Astrocyte of the cerebellum (primary cell): Measurements from ENCODE around the gene PIGS.

ENCODE experiments used
- DNase-seq: peaks from one replicate; pipeline ENCODE4 v3.0.0-alpha.2; 2011; ENCODE audit warnings: low read depth
- H3K4me3 ChIP-seq: 2 replicates; pipeline ENCODE4 v1.5.1; 2011; ENCODE audit warnings: mild to moderate bottlenecking, low read depth, low read length, moderate library complexity
- in situ Hi-C: cut with HindIII; loops from 2 replicates; pipeline ENCODE4 v1.10.0; 2017; ENCODE audit warnings: low sequenced_read_pairs
- TF ChIP-seq, protein P1 (sequence below): IDR thresholded peaks from 2 replicates; pipeline ENCODE4 v1.5.1; 2012; ENCODE audit warnings: low read length, low read depth, moderate library complexity, mild to moderate bottlenecking; ENCODE audit errors: missing control alignments

The PIGS gene

DNA sequence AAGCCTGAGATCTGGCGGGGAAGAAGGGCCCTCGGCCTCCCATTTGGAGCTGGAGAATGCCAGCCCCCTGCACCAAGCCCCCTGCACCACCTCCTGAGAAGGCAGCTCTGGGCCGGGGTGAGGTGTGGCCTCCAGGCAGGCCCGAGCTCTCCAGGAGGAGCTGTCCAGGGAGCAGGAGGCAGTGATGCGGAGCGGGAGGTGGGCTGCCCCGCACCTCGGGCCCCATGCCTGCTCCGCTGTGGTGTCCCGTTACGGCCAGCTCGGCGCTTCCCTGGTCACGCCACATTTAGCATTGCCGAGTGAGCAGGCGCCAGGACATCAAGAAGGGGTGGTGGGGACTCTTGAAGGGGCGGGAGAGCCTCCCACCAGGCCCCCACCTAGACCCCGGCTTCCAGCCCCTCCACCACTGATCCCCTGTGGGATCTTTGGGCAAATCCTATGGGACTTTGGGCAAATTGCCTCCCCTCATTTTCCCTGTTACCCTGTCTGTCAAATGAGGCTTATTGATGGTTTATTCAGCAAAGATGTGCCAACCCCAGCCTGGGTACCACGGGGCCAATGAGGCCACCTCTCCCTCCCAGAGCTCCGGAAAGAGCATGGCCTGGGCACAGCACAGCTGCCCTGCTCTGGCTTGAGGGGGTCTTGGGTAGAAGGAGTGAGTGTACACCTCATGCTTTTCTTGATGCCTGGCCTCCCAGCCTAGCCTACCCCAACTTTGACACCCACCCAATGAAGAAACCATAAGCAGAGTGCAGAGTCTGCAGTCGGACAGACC is 49.8 kb downstream of the PIGS start:
- in situ Hi-C loops = no loop called here
- TF ChIP-seq, protein P1, sequence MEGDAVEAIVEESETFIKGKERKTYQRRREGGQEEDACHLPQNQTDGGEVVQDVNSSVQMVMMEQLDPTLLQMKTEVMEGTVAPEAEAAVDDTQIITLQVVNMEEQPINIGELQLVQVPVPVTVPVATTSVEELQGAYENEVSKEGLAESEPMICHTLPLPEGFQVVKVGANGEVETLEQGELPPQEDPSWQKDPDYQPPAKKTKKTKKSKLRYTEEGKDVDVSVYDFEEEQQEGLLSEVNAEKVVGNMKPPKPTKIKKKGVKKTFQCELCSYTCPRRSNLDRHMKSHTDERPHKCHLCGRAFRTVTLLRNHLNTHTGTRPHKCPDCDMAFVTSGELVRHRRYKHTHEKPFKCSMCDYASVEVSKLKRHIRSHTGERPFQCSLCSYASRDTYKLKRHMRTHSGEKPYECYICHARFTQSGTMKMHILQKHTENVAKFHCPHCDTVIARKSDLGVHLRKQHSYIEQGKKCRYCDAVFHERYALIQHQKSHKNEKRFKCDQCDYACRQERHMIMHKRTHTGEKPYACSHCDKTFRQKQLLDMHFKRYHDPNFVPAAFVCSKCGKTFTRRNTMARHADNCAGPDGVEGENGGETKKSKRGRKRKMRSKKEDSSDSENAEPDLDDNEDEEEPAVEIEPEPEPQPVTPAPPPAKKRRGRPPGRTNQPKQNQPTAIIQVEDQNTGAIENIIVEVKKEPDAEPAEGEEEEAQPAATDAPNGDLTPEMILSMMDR = no peak
- DNase-seq = no peak
- H3K4me3 ChIP-seq = no peak overlapping the region

DNA sequence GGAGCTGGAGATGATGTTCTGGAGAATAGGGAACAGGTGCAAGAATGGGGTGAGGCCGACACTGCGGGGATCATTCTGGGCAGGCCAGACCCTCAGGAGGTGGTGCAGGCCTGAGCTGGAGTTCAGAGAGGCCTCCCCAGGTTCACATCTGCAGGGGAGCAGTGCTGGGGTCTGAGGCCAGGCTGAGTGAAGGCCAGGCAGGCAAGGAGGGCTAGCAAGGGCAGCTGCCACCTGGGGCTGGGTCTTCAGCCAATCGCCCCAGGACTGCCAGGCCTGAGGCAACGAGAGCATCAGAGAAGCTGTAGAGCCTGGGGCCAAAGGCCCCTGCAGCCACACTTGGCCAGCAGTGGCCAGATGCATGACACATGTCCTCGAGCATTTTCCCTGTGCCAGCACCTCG is 50.6 kb downstream of the PIGS start:
- in situ Hi-C loops = no loop called here
- no peak for DNase-seq
- H3K4me3 ChIP-seq = no peak overlapping the region
- TF ChIP-seq, protein P1 = no peak

DNA sequence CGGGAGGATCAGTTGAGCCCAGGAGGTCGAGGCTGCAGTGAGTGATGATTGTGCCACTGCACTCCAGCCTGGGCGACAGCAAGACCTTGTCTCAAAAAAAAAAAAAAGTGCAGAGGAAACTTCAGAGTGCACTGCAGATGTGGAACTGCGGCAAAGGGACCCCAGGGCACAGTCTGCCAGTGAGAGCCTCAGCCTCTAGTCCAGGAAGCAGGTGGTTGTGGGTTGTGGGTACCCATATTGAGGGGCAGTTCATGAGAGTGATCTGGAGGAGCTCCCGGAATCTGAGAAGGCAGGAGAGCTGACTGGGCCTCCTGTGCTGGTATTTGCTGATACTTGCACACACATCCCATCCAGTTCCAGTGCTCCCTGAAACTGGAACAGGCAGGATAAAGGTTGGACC is 52.1 kb downstream of the PIGS start:
- DNase-seq = no peak
- TF ChIP-seq, protein P1 = no peak
- no peak overlapping the region for H3K4me3 ChIP-seq
- in situ Hi-C loops = no loop called here

DNA sequence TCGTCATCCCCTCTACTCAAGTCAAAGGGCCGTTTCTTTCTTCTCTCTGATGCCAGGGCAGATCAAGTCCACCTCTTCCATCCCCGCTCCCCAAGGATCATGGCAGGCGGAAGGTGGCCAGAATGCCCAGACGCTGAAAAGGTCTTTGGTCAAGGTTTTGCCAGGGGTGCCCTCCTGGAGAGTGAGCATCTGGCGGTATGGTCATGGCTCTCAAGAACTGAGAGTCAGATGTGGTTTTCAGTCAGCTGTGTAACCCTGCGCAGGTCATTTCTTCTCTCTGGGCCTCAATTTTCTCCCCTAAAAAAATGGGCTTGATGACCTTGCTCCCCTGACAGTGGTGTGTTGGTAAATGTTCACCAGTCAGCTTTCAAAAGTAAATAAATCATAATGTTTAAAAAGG is 52.7 kb downstream of the PIGS start:
- H3K4me3 ChIP-seq = no peak overlapping the region
- TF ChIP-seq, protein P1 = no peak
- no peak for DNase-seq
- in situ Hi-C loops = no loop called here

DNA sequence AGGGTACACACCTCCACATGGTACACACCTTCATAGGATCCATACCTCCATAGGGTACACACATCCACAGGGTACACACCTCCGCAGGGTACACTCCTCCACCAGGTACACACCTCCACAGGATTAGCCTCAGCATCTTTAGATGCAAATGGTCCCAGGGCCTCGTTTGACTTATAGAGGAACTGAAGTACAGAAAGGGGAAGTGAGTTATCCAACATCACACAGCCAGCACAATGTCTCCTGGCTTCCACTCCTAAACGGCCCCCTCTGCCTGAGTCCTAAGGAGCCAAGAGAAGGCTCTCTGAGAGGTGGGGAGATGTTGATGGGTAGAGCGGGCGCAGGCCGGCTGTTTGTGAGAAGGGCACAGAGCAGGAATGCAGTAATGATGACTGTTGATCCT is 53.2 kb downstream of the PIGS start:
- in situ Hi-C loops = no loop called here
- DNase-seq = no peak
- no peak overlapping the region for H3K4me3 ChIP-seq
- TF ChIP-seq, protein P1 = no peak

DNA sequence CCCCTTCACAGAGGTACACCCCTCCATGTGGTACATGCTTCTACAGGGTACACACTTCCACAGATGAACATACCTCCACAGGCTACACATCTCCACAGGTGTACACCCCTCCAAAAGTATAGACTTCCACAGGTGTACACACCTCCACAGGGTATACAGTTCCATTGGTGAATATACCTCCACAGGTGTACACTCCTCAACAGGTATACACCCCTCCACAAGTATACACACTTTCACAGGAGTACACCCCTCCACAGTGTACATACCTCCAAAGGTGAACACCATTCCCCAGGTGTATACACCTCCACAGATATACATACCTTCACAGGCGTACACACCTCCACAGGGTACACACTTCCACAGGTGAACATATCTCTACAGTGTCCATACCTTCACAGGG is 55.8 kb downstream of the PIGS start:
- H3K4me3 ChIP-seq = no peak overlapping the region
- in situ Hi-C loops = no loop called here
- no peak for DNase-seq
- TF ChIP-seq, protein P1 = no peak
